Uterus (tissue), 4 donors: ENCODE data around the gene GPR55. TPM values are rescaled to one million over a fixed set of nuclear protein-coding genes. Genes with fewer than 3 reads are reported as not detected.

Experiments
- DNase-seq, 2 donors: peaks; one replicate each; pipeline ENCODE4 v3.0.0-alpha.2; 2019 to 2020
- H3K27ac ChIP-seq, 2 donors: fragments of 200-600 bp; sonication (generic); 1 replicate in 1 of 2; 2 replicates in 1 of 2; pipeline ENCODE4 v1.5.1; 2016 to 2018
- H3K27me3 ChIP-seq, 2 donors: fragments of 200-600 bp; sonication (generic); one replicate each; pipeline ENCODE4 v1.5.1; 2018 to 2019; ENCODE audit warnings: control low read depth in 1 of 2
- H3K36me3 ChIP-seq, 2 donors: fragments of 200-600 bp; sonication (generic); one replicate each; pipeline ENCODE4 v1.5.1; 2019; ENCODE audit warnings: control low read depth in 1 of 2
- H3K4me1 ChIP-seq, 2 donors: fragments of 200-600 bp; sonication (generic); one replicate each; pipeline ENCODE4 v1.5.1; 2018 to 2019; ENCODE audit warnings: control low read depth in 1 of 2
- H3K4me3 ChIP-seq, 2 donors: fragments of 200-600 bp; sonication (generic); 1 replicate in 1 of 2; 2 replicates in 1 of 2; pipeline ENCODE4 v1.5.1; 2018 to 2019; ENCODE audit warnings: mild to moderate bottlenecking in 1 of 2
- H3K9me3 ChIP-seq, 2 donors: fragments of 200-600 bp; sonication (generic); one replicate each; pipeline ENCODE4 v1.5.1; 2019; ENCODE audit warnings: control low read depth in 1 of 2
- POLR2A ChIP-seq, 2 donors: fragments of 450-650 bp; IDR thresholded peaks; one replicate each; pipeline ENCODE4 v1.6.1; 2016; ENCODE audit warnings: antibody characterized with exemption in 2 of 2, mild to moderate bottlenecking in 1 of 2, moderate library complexity in 1 of 2
- intact Hi-C: fragments of 100-400 bp; cut with DNase I; formaldehyde crosslinking; loops from one replicate; pipeline ENCODE4 v1.15.1; 2023; ENCODE audit warnings: low total_unique reads
- total RNA-seq, 4 donors: library from RNA; depleted of rRNA in 3 of 4; stranded (reverse); fragments of >200 nt in 3 of 4; gene quantifications; one replicate each; pipeline versions ENCODE4 v1.1.0 to v1.2.4, GENCODE V29; 2014 to 2023
- TF ChIP-seq, protein P1 (sequence below), 4 experiments: fragments of 200-600 bp in 2 of 4; fragments of 450-650 bp in 2 of 4; sonication (generic) in 2 of 4; IDR thresholded peaks; one replicate each; pipeline ENCODE4 v1.5.1; 2016 to 2019; ENCODE audit warnings: antibody characterized with exemption in 4 of 4, mild to moderate bottlenecking in 2 of 4, moderate library complexity in 1 of 4
- donor health status: DM: yes; HTN: yes; CAD: no.

The GPR55 gene
- total RNA-seq, 4 donors from 2014 or later: not detected

DNA sequence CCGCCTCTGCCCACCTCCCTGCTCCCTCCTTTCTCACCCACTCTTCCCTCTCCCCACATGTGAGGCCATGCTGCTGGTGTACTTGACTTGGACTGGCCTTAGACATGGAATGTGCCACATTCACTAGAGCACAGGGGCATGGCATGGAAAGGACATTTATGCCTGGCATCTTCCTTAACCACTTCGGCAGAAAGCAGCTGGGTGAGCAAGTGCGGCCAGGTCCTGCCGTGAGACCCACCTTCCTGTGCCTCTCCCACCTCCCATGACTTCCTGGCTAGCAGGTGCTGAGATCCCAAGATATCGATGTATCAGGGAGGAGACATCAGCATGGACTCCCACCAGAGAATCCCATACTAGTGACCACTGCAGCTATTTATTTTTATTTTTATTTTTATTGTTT lies 13.0 kb downstream of the GPR55 start:
- no peaks in the 10 kb centered on the region for H3K4me1 ChIP-seq
- no peaks in the 10 kb centered on the region for H3K36me3 ChIP-seq
- intact Hi-C loops: no loop called here
- no peak overlapping the region for H3K4me3 ChIP-seq
- no peaks in the 10 kb centered on the region for H3K27me3 ChIP-seq
- no peak for DNase-seq
- H3K9me3 ChIP-seq: no peaks in the 10 kb centered on the region
- H3K27ac ChIP-seq: no peak overlapping the region
- TF ChIP-seq POLR2A (IDR thresholded peaks at IDR 0.05): no peak
- TF ChIP-seq, protein P1, sequence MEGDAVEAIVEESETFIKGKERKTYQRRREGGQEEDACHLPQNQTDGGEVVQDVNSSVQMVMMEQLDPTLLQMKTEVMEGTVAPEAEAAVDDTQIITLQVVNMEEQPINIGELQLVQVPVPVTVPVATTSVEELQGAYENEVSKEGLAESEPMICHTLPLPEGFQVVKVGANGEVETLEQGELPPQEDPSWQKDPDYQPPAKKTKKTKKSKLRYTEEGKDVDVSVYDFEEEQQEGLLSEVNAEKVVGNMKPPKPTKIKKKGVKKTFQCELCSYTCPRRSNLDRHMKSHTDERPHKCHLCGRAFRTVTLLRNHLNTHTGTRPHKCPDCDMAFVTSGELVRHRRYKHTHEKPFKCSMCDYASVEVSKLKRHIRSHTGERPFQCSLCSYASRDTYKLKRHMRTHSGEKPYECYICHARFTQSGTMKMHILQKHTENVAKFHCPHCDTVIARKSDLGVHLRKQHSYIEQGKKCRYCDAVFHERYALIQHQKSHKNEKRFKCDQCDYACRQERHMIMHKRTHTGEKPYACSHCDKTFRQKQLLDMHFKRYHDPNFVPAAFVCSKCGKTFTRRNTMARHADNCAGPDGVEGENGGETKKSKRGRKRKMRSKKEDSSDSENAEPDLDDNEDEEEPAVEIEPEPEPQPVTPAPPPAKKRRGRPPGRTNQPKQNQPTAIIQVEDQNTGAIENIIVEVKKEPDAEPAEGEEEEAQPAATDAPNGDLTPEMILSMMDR (IDR thresholded peaks at IDR 0.05): no peak

DNA sequence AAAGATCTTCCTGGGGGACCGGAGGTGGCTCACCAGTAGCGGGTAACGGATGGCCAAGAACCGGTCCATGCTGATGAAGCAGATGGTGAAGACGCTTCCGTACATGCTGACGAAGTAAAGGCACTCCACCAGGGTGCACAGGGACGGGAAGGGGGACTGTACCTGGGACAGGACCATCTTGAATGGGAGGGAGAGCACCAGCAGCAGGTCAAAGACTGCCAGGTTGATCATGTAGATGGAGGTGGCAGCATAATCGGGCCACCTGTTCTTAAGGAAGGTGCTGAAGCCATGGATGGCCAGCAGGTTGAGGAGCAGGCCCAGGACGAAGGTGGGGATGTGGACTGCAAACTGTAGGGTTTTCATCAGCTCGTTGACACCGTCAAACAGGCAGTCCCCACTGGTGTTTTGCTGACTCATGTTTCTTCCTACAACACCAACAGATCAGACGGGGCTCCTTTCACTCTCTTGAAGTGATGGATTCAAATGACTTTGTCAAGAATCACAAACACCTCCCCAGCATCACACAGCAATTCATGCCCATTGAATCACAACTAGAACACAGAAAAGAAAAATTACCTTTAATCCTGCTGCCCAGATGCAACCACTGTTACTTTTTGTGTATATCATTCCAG lies 14.4 kb downstream of the GPR55 start:
- DNase-seq: no peak
- no peaks in the 10 kb centered on the region for H3K27me3 ChIP-seq
- no peaks in the 10 kb centered on the region for H3K9me3 ChIP-seq
- H3K36me3 ChIP-seq: no peaks in the 10 kb centered on the region
- intact Hi-C loops: no loop called here
- H3K27ac ChIP-seq: no peak overlapping the region
- no peaks in the 10 kb centered on the region for H3K4me1 ChIP-seq
- H3K4me3 ChIP-seq: no peak overlapping the region
- TF ChIP-seq, protein P1 (IDR thresholded peaks at IDR 0.05): no peak
- no peak for TF ChIP-seq POLR2A (IDR thresholded peaks at IDR 0.05)

DNA sequence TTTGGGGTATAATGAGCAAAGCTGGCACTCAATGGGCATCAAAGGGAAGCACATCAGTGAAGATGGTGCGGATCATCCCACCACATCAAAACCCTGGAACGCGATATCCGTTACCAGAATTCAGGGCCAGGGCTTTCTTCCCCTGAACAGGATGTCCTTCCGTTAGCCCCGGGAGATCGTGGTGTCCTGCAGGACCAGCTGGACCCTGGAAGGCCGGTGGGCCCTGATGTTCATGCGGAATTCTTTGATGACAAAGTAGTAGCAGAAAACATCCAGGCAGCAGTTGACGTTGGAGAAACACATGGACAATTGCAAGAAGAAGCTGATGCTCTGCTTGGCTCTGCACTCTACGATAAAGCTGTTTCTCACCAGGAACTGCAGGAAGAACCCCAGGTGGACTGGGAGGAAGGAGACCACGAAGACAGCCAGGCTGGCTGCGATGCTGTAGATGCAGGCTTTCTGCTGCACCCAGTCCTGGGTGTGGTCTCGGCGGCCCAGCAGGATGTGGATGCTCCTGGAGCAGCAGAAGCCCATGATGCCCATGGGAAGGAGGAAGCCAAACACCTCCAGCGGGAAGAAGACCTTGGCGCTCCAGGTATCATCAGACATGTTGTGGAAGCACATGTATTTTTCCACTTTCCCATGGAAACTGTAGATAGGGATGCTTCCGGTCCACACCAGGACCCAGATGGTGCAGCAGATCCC lies 15.0 kb downstream of the GPR55 start:
- H3K4me1 ChIP-seq: no peaks in the 10 kb centered on the region
- intact Hi-C loops: no loop called here

DNA sequence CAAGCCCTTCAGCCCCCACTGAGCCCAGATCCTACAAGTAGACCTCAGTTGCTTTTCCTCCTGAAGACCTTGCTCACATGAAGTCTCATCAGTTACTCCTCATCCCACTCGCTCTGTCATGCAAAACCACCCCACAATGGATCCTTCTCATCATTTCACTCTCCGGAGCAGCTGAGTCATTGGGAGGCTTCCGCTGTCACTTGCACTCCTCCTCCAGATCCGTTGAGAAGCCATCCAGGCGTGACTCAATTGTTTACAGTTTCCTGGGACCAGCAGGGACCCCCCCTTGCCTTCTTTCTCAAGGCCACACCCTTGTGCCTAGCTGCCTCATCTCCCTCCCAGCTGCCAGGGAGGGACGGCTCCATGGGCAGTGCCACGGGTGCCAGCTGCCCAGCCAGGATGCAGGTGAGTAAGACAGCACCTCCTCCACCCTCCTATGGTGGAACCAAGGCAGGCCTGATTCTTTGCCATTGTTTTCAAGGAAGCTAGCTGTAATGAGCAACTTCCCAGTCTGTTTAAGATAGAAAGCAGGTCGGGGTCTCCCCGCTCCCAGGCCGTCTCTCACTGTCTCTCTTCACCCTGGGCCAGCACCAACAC lies 16.3 kb downstream of the GPR55 start:
- Histone ChIP-seq H3K4me1 (no peaks in the 10 kb centered on the region), H3K4me3 (no peak overlapping the region), H3K27me3 (no peaks in the 10 kb centered on the region), H3K27ac (no peak overlapping the region), H3K36me3 (no peaks in the 10 kb centered on the region), H3K9me3 (no peaks in the 10 kb centered on the region)
- DNase-seq: peak in 1 of 2 donors; percentile 6
- intact Hi-C loops: no loop called here
- TF ChIP-seq POLR2A (IDR thresholded peaks at IDR 0.05): no peak
- TF ChIP-seq, protein P1 (IDR thresholded peaks at IDR 0.05): no peak

More for the DNA sequence above, 15.0 kb downstream of the GPR55 start:
- no peak overlapping the region for H3K27ac ChIP-seq
- H3K27me3 ChIP-seq: no peaks in the 10 kb centered on the region
- no peak for TF ChIP-seq POLR2A (IDR thresholded peaks at IDR 0.05)
- TF ChIP-seq, protein P1 (IDR thresholded peaks at IDR 0.05): no peak
- no peaks in the 10 kb centered on the region for H3K9me3 ChIP-seq
- no peak overlapping the region for H3K4me3 ChIP-seq
- H3K36me3 ChIP-seq: no peaks in the 10 kb centered on the region
- DNase-seq: peak in 1 of 2 donors; percentile 2

DNA sequence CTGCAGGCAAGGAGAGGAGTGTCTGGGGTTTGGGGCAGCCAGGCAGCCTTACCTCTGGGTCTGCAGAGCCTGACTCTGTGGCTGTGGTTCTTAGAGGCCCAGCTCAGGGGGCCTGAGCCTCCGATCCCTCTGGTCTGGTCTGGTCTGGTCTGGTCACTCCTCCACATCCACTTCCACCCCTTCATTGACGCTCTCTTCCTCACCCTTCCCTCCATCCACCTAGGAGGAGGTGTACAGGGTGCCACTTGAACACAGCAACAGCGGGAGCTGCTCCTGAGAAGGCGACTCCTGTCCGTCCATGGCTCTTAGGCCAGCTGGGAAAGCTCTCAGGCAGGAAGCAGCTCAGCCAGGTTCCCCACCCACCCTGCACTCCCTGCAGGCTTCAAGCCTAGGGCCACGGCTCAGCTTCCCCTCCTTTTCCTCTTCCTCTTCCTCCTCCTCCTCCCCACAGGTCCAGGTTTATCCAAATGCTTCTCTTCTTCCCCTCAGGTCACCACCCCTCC lies 16.9 kb downstream of the GPR55 start:
- H3K36me3 ChIP-seq: no peaks in the 10 kb centered on the region
- H3K9me3 ChIP-seq: no peaks in the 10 kb centered on the region
- intact Hi-C loops: no loop called here
- H3K27ac ChIP-seq: no peak overlapping the region
- H3K4me3 ChIP-seq: no peak overlapping the region
- no peaks in the 10 kb centered on the region for H3K4me1 ChIP-seq
- no peaks in the 10 kb centered on the region for H3K27me3 ChIP-seq
- peak in 1 of 2 donors; percentile 2 for DNase-seq
- TF ChIP-seq, protein P1 (IDR thresholded peaks at IDR 0.05): no peak
- no peak for TF ChIP-seq POLR2A (IDR thresholded peaks at IDR 0.05)
